Tibial nerve (tissue), 4 donors: Measurements from ENCODE around the gene ACTG2.

Experiments
- CTCF ChIP-seq, 5 experiments: fragments of 200-600 bp in 3 of 5; fragments of 450-650 bp in 2 of 5; sonication (generic) in 3 of 5; IDR thresholded peaks; one replicate each; pipeline ENCODE4 v1.5.1; 2016 to 2019; ENCODE audit warnings: antibody characterized with exemption in 5 of 5, mild to moderate bottlenecking in 3 of 5, moderate library complexity in 2 of 5
- EP300 ChIP-seq, 2 donors: sonication (generic); formaldehyde crosslinking; IDR thresholded peaks; one replicate each; pipeline ENCODE4 v1.6.1; 2017; ENCODE audit warnings: antibody characterized with exemption in 2 of 2, mild to moderate bottlenecking in 1 of 2
- POLR2A ChIP-seq, 2 donors: fragments of 450-650 bp; IDR thresholded peaks; one replicate each; pipeline ENCODE4 v1.6.1; 2017; ENCODE audit warnings: antibody characterized with exemption in 2 of 2, mild to moderate bottlenecking in 2 of 2, moderate library complexity in 2 of 2

- TF ChIP-seq POLR2A (IDR thresholded peaks at IDR 0.05): no peak
- TF ChIP-seq CTCF (IDR thresholded peaks at IDR 0.05): no peak
- TF ChIP-seq EP300 (IDR thresholded peaks at IDR 0.05): no peak
Observed at GRCh38 chr2:73899801-73900336, 7.1 kb downstream of the ACTG2 start.
